Stimulated activated CD8-positive, alpha-beta memory T cell treated with anti-CD3 and anti-CD28 coated beads, Interleukin-15, amount 100 ng/mL, for 24 hours (primary cell): ENCODE data around the gene JRKL.
"Not testable (repeated sequence)": the region's sequence is repeated elsewhere in the genome, so short reads cannot be mapped to it uniquely, and the experiment has no call there.

Experiments used
- DNase-seq: peaks from one replicate; pipeline ENCODE4 v3.0.0-alpha.2; 2020; ENCODE audit warnings: low read depth

JRKL gene

DNA sequence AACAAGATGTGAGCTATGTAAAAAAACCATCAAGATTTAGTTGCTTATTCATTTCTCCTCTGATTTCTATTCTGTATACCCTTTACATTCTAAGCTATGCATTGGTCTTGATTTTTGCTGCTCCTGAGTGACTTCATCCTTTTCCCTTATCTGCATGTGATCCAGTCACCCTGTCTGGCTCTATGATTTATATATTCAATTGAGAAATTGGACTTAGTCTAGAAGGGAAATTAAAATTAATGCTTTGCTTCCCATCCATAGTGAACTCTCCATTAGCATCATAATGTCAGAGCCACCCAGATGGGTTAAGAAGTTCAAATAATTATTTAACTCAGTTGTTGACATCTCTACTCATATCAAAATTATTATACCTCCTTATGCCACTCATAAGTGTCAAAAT lies 5.0 kb downstream of the JRKL start:
- no peak for DNase-seq

DNA sequence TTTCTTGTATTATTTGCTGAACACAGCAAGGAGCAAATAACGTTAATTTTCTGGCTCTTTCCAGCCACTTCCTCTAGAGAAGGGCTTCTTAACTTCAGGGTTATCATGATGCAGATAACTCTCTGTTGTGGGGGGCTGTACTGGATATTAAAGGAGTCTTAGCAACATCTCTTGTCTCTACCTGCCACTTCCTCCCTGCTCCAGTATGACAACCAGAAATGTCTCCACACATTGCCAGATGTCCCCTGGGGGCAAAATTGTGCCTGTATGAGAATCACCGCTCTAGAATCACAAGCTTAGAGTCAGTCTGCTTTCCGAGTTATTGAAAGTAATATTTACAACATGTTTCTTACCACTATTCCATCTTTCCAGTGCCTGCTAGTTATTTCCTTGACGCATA lies 6.8 kb downstream of the JRKL start:
- no peak for DNase-seq

DNA sequence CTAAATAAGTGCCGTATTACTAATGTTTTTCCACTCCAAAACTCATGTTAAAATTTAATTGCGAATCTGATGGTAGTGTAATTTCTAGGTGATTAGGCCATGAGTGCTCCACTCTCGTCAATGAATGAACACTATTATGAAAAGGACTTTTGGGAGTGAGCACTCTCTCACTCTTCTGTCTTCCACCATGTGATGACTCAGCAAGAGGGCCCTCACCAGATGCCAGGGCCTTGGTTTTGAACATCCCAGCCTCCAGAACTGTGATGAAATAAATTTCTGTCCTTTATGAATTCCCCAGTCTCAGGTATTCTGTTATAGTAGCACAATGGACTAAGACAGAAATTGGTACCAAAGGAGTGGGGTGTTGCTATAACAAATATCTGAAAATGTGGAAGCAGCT lies 8.1 kb downstream of the JRKL start:
- no peak for DNase-seq

DNA sequence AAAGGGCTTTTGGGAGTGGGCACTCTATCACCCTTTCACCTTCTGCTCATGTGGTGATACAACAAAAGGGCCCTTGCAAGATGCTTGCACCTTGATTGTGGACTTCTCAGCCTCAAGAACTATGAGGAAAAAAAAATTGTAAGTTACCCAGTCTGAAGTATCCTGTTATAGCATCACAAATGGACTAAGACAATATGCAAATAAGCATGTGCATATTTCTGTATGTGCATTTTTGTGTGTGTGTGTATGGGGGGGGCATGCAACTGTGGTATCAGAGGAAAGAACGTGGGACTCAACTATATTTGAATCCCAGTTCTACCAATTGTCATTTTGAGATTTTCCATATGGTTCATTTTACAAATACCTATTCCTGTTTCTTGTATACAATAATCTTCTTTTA lies 10.9 kb downstream of the JRKL start:
- DNase-seq, result no peak

DNA sequence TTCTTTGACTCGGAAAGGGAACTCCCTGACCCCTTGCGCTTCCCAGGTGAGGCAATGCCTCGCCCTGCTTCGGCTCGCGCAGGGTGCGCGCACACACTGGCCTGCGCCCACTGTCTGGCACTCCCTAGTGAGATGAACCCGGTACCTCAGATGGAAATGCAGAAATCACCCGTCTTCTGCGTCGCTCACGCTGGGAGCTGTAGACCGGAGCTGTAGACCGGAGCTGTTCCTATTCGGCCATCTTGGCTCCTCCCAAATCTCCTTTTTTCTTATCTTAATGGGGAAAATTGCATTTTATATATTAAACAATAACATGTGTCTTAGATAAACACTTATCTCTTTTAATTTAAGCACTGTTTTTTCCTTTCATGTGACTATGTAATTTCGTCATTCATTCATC lies 21.6 kb downstream of the JRKL start:
- not testable (repeated sequence) for DNase-seq

DNA sequence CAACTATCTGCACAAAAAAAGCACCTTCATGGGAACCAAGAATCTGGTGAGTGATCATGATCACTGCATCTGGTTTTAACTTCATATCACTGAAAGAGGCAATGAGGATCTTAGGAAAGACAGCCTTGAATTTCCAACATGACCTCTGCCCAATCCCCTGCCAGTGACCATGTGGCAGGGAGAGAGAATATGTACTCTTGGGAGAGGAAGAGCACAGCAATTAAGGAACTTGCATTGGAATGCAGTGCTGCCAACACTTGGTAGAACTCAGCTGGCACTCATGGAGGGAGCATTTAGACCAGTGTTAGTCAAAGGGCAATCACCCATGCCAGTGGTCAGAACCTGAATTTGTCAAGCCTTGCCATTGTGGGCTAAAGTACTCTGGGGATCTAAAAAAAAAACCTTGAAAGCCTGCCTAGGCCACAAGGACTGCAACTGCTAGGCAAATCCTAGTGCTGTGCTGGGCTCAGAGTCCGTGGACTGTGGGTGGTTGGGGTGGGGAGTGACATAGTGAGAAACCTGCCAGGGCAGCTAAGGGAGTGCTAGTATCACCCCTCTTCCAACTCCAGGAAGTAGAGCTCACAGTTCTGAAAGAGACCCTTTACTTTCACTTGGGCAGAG lies 23.1 kb downstream of the JRKL start:
- no peak for DNase-seq

DNA sequence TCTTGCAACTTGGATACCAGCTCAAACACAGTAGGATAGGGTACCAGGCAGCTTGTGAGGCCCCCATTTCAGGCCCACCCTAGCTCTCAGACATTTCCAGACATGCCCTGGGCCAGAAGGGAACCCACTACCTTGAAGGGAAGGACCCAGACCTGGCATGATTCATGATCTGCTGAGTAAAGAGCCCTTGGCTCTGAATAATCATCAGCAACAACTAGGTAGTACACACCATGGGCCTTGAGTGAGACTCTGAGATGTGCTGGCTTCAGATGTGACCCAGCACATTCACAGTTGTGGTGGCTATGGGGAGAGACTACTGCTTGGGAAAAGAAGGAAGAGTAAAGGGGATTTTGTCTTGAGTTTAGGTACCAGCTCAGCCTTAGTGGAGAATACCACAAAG lies 23.6 kb downstream of the JRKL start:
- no peak for DNase-seq

DNA sequence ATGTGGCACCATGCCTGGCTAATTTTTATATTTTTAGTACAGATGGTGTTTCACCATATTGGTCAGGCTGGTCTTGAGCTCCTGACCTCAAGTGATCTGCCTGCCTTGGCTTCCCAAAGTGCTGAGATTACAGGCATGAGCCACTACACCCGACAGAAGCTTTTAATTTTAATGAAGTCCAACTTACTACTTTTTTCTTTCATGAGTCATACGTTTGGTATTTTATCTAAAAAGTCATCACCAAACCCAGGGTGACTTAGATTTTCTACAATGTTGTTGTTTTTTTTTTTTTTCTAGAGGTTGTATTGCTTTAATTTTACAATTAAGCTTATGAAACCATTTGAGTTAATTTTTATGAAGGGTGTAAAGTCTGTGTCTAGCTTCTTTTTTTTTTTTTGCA lies 34.9 kb downstream of the JRKL start:
- no peak for DNase-seq

DNA sequence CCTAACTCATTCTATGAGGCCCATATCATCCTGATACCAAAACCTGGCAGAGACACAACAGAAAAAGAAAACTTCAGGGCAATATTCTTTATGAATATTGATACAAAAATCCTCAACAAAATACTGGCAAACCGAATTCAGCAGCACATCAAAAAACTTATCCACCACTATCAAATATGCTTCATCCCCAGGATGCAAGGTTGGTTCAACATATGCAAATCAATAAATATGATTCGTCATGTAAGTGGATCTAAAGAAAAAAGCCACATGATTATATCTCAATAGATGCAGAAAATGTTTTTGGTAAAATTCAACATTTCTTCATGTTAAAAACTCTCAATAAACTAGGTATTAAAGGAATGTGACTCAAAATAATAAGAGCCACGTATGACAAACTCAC lies 40.9 kb downstream of the JRKL start:
- no peak for DNase-seq

DNA sequence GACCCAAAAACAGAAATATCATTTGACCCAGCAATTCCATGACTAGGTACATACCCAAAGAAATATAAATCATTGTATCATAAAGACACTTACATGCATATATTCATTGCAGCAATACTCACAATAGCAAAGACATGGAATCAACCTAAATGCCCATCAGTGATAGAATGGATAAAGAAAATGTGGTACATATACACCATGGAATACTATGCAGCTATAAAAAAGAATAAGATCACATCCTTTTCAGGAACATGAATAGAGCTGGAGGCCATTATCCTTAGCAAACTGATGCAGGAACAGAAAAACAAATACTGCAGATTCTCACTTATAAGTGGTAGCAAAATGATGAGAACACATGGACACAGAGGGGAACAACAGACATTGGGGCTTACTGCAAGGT lies 42.8 kb downstream of the JRKL start:
- not testable (repeated sequence) for DNase-seq
